Activated CD8-positive, alpha-beta T cell treated with anti-CD3 and anti-CD28 coated beads for 36 hours (primary cell): ENCODE results near the gene NUP85. TPM values are rescaled to one million over a fixed set of nuclear protein-coding genes. Genes with fewer than 3 reads are reported as not detected.

Experiments used
- ATAC-seq: fragments of 200-7000 bp; cut with Tn5 transposase; one replicate; pipeline ENCODE4 v1.10.0; 2021; ENCODE audit warnings: mild to moderate bottlenecking, moderate library complexity
- CTCF ChIA-PET: fragments of 350-600 bp; sonication (Branson Sonifier 250); formaldehyde crosslinking; loops from one replicate; lab custom pipeline; 2021; ENCODE audit warnings: antibody characterized with exemption; lab: Charles Lee
- POLR2A ChIA-PET: fragments of 350-600 bp; sonication (Branson Sonifier 250); formaldehyde crosslinking; loops from one replicate; lab custom pipeline; 2021; ENCODE audit warnings: antibody characterized with exemption; lab: Charles Lee
- DNase-seq: peaks from one replicate; pipeline ENCODE4 v3.0.0-alpha.2; 2020
- H3K27ac Mint-ChIP-seq: one replicate; pipeline ENCODE4 v1.8.0; 2021; ENCODE audit warnings: mild to moderate bottlenecking, mixed read lengths
- H3K27me3 Mint-ChIP-seq: one replicate; pipeline ENCODE4 v1.8.0; 2021; ENCODE audit warnings: mixed read lengths
- H3K36me3 Mint-ChIP-seq: one replicate; pipeline ENCODE4 v1.8.0; 2021; ENCODE audit warnings: low read depth, mixed read lengths
- H3K4me1 Mint-ChIP-seq: one replicate; pipeline ENCODE4 v1.8.0; 2021; ENCODE audit warnings: low read depth, mixed read lengths
- H3K4me3 Mint-ChIP-seq: one replicate; pipeline ENCODE4 v1.8.0; 2021; ENCODE audit warnings: mild to moderate bottlenecking, moderate library complexity, mixed read lengths
- H3K9me3 Mint-ChIP-seq: one replicate; pipeline ENCODE4 v1.8.0; 2021; ENCODE audit warnings: mixed read lengths
- CTCF ChIP-seq: fragments of 200-600 bp; IDR thresholded peaks from one replicate; pipeline ENCODE4 v1.8.0; 2022; ENCODE audit warnings: antibody characterized with exemption, mild to moderate bottlenecking
- intact Hi-C: fragments of 100-400 bp; cut with micrococcal nuclease; formaldehyde crosslinking; loops from one replicate; pipeline ENCODE4 v1.10.0; 2022
- total RNA-seq, 2 experiments: library from RNA; stranded (reverse); gene quantifications; one replicate each; pipeline ENCODE4 v1.2.3, GENCODE V29; 2021

NUP85 gene
- total RNA-seq, 2 experiments from 2014 or later = 108 to 116 TPM

GRCh38 chr17:75239214-75239613 is 33.7 kb downstream of the NUP85 start:
- peaks cover 55% of the 10 kb centered on the region for H3K36me3 Mint-ChIP-seq
- peak overlapping the region; percentile 76 for H3K27ac Mint-ChIP-seq
- intact Hi-C loops = no loop called here
- no peaks in the 10 kb centered on the region for H3K9me3 Mint-ChIP-seq
- H3K4me3 Mint-ChIP-seq = no peak overlapping the region
- H3K4me1 Mint-ChIP-seq = peaks cover 41% of the 10 kb centered on the region
- POLR2A ChIA-PET = interaction anchor here (0.8 to 6.9 kb wide), 8 partner anchors 10 to 129 kb away, joined by 3 to 50 read pairs (median 6); partner anchors contain the start of genes ARMC7, GGA3, MIF4GD and MRPS7
- no peak for TF ChIP-seq CTCF
- CTCF ChIA-PET = interaction anchor here (0.6 to 6.6 kb wide), 14 partner anchors 10 to 173 kb away, joined by 3 to 75 read pairs (median 12); partner anchors contain the start of genes GGA3, MIF4GD, MRPS7 and NUP85
- DNase-seq (no peak), ATAC-seq (no peak)
- H3K27me3 Mint-ChIP-seq = no peaks in the 10 kb centered on the region

DNA sequence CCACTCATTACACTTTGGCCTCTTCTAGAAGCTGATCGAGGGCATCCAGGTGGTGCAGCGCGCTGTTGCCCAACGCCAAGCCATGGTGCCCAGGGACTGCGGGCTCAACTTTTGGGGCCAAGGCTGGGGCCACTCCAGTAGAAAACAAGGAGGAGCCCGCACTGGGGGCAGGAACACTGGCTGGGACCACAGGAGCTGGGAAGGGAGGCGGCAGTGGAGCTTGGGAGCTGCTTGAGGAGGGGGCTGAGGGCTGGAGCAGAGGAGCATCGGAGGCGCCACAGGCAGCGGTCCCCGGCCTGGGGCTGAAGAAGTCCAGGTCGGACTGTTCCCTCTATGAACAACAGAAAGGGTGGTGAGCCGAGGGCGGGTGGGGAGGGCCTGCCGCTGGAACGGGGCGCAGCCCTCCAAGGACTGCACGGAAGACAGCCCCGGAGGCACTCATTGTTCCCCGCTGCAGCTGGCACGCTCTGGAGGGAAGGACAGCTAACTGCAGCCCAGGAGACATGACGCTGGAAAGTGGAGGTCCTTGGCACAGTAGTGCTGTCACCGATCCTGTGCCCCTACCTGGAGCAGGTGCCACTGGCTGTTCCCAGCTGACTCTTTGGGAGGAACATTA is 34.4 kb downstream of the NUP85 start:
- ChIA-PET POLR2A (interaction anchor here (0.7 to 6.9 kb wide), 12 partner anchors 9 to 130 kb away, joined by 3 to 50 read pairs (median 4); partner anchors contain the start of genes ARMC7, GGA3, MIF4GD and MRPS7), CTCF (interaction anchor here (0.7 to 6.6 kb wide), 17 partner anchors 9 to 202 kb away, joined by 3 to 75 read pairs (median 7); partner anchors contain the start of genes GGA3, MIF4GD, MRPS7 and NUP85)
- Mint-ChIP-seq H3K4me3 (no peak overlapping the region), H3K27ac (peak overlapping the region; percentile 61), H3K27me3 (no peaks in the 10 kb centered on the region), H3K9me3 (no peaks in the 10 kb centered on the region), H3K36me3 (peaks cover 52% of the 10 kb centered on the region), H3K4me1 (peaks cover 47% of the 10 kb centered on the region)
- ATAC-seq (no peak), DNase-seq (no peak)
- no peak for TF ChIP-seq CTCF
- intact Hi-C loops = no loop called here

- TF ChIP-seq CTCF = peak; percentile 72
- Mint-ChIP-seq H3K27ac (peak overlapping the region; percentile 61), H3K9me3 (no peaks in the 10 kb centered on the region), H3K4me1 (peaks cover 50% of the 10 kb centered on the region), H3K27me3 (no peaks in the 10 kb centered on the region), H3K4me3 (no peak overlapping the region), H3K36me3 (peaks cover 51% of the 10 kb centered on the region)
- intact Hi-C loops = no loop called here
- DNase-seq (peak; percentile 69), ATAC-seq (peak; percentile 57)
- CTCF ChIA-PET = interaction anchor here (0.9 to 6.6 kb wide), 14 partner anchors 9 to 202 kb away, joined by 3 to 75 read pairs (median 12); partner anchors contain the start of genes GGA3, MIF4GD and MRPS7
- POLR2A ChIA-PET = interaction anchor here (0.7 to 6.9 kb wide), 10 partner anchors 8 to 126 kb away, joined by 3 to 50 read pairs (median 4); partner anchors contain the start of genes GGA3, MIF4GD, MRPS7 and NUP85
Measured at GRCh38 chr17:75240394-75241142, 35.1 kb downstream of the NUP85 start.

GRCh38 chr17:75241143-75241430 is 35.6 kb downstream of the NUP85 start:
- TF ChIP-seq CTCF = no peak
- POLR2A ChIA-PET = interaction anchor here (0.8 to 6.9 kb wide), 4 partner anchors 10 to 48 kb away, joined by 3 to 50 read pairs (median 4); partner anchors contain the start of genes GGA3, MRPS7 and SLC25A19

More at GRCh38 chr17:75241143-75241430, 35.6 kb downstream of the NUP85 start:
- peaks cover 53% of the 10 kb centered on the region for H3K36me3 Mint-ChIP-seq
- H3K4me3 Mint-ChIP-seq = no peak overlapping the region
- no peaks in the 10 kb centered on the region for H3K27me3 Mint-ChIP-seq
- CTCF ChIA-PET = interaction anchor here (1.0 to 6.6 kb wide), 8 partner anchors 8 to 201 kb away, joined by 3 to 75 read pairs (median 39); partner anchors contain the start of genes GGA3, MIF4GD and MRPS7
- DNase-seq = no peak
- intact Hi-C loops = no loop called here
- peaks cover 50% of the 10 kb centered on the region for H3K4me1 Mint-ChIP-seq
- no peak for ATAC-seq
- peak overlapping the region; percentile 41 for H3K27ac Mint-ChIP-seq
- no peaks in the 10 kb centered on the region for H3K9me3 Mint-ChIP-seq
